Astrocyte of the spinal cord (primary cell): ENCODE data around the gene EXOC7.

Source experiments
- DNase-seq: peaks from one replicate; pipeline ENCODE4 v3.0.0; 2011; ENCODE audit warnings: low read depth, low spot score
- H3K4me3 ChIP-seq: 2 replicates; pipeline ENCODE4 v1.5.1; 2011; ENCODE audit warnings: low read depth, mild to moderate bottlenecking, low read length, moderate library complexity
- CTCF ChIP-seq: IDR thresholded peaks from 2 replicates; pipeline ENCODE4 v1.5.1; 2012; ENCODE audit warnings: low read depth, mild to moderate bottlenecking, low read length, inconsistent platforms
- in situ Hi-C: cut with HindIII; loops from 2 replicates; pipeline ENCODE4 v1.10.0; 2017; ENCODE audit warnings: low sequenced_read_pairs

Gene EXOC7

GRCh38 chr17:76123749-76124581, 20.4 kb upstream of the EXOC7 start:
- in situ Hi-C loops = no loop called here
- no peak for TF ChIP-seq CTCF
- H3K4me3 ChIP-seq = no peak overlapping the region

GRCh38 chr17:76123191-76123499, 19.6 kb upstream of the EXOC7 start:
- in situ Hi-C loops = no loop called here
- no peak for DNase-seq
- no peak overlapping the region for H3K4me3 ChIP-seq
- TF ChIP-seq CTCF = no peak

More at GRCh38 chr17:76123749-76124581, 20.4 kb upstream of the EXOC7 start:
- DNase-seq = no peak

DNA sequence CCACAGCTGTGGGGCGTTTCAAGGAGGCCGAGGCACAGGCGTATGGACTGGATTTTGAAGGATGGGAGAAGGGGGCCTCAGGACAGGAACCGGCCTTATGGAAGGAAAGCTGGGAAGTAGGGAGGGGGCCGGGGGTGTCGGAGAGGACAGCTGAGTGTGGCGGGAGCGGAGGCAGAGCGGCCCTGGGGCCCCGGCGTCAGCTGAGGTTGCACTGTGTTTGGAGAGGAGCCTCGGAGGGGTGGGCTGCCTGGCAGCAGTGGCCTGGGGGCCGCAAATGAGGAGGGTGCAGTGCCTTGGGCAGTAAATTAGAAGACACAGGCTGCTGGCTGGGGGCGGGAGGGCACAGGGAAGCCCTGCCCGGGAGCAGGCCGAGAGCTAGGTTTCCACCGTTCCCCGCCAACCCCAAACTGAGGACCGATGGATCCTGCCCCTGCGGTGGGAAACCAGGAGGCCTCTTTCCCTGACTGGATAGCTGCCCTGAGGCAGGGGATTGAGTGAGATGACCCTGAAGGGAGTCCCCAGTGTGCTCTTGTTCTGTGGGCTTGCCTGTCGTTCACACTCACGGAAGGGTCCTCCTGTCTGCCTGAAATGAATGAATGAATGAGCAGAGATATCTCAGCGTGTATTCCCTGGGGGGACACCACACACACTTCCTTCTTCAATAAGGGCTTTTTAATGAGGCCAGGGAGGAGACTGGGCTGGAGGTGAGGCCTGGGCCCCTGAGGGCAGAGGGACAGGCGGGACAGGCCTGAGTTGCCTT, 19.0 kb upstream of the EXOC7 start:
- DNase-seq = no peak
- no peak for TF ChIP-seq CTCF
- in situ Hi-C loops = no loop called here
- H3K4me3 ChIP-seq = no peak overlapping the region

- no peak for DNase-seq
- no peak for TF ChIP-seq CTCF
- in situ Hi-C loops = no loop called here
- H3K4me3 ChIP-seq = peak overlapping the region; percentile 17
Observed at GRCh38 chr17:76121932-76122430, 18.4 kb upstream of the EXOC7 start.

DNA sequence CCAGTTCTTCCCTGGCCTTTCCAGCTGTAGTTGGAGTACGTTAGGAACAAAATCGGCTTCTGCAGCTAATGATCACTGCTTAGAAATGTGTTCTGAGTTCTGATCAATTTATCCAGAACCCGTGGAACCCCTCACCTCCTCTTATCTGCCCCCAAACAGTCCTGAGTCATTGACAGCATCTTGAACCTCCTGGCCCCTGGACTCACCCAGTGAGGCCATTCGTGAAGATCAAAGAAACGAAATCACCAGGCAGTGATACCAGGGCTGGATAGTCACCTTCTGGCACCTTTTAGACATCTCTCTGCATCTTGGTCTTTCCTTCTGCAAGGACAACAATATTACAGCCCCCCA, 17.0 kb upstream of the EXOC7 start:
- no peak for DNase-seq
- TF ChIP-seq CTCF = no peak
- in situ Hi-C loops = no loop called here
- H3K4me3 ChIP-seq = no peak overlapping the region

DNA sequence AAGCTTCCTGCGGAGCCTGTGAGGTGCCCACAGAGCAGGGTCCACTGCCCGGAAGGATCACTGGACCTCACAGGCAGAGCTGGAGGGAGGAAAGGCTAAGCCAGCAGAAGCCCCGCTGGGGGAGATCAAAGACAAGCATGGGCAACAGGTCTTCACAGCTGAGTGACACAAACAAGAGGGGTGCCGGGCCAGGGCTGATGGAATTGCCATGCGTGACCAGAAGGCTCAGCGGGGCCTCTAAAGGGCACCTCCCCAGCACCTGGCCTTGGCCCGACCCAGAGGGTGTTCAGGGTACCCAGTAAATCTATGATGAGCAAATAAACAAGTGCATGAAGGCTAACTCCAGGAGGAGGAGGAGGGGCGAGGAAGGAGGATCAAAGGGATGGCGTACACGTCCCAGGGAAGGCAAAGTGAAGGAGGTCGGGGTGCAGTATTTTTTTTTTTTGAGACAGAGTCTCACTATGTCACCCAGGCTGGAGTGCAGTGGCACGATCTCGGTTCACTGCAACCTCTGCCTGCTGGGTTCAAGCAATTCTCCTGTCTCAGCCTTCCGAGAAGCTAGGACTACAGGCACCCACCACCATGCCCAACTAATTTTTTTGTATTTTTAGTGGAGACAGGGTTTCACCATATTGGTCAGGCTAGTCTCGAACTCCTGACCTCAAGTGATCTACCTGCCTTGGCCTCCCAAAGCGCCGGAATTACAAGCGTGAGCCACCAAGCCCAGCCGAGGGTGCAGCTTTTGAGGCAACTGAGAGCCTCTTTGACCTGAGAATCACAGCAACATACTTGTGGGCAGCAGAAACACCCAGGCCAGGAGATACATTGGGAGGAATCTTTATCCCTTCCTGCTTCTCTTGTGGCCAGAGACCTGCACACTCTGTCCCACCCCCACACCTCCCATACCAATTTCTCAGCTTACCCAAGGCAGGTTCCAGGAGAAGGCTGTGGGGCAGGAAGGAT, 16.1 kb upstream of the EXOC7 start:
- H3K4me3 ChIP-seq = no peak overlapping the region
- in situ Hi-C loops = no loop called here
- TF ChIP-seq CTCF = no peak
- no peak for DNase-seq
